HepG2 (cell line): ENCODE results near the gene RNF208. TPM values are rescaled to one million over a fixed set of nuclear protein-coding genes. Genes with fewer than 3 reads are reported as not detected.

ENCODE experiments used
- ADNP ChIP-seq: sonication (generic); formaldehyde crosslinking; IDR thresholded peaks from 2 replicates; pipeline ENCODE4 v1.4.0; 2020; ENCODE audit warnings: missing genetic modification reagents
- ARNTL ChIP-seq: sonication (generic); formaldehyde crosslinking; IDR thresholded peaks from 2 replicates; pipeline ENCODE4 v1.4.0; 2020; ENCODE audit warnings: mild to moderate bottlenecking, missing genetic modification reagents
- CEBPG ChIP-seq: IDR thresholded peaks from 2 replicates; pipeline ENCODE4 v1.6.1; 2016
- NBN ChIP-seq: fragments of 450-650 bp; conservative IDR thresholded peaks from 2 replicates; pipeline ENCODE4 v1.6.1; 2017
- PCBP2 ChIP-seq: fragments of 200-400 bp; formaldehyde crosslinking; optimal IDR thresholded peaks from 2 replicates; pipeline ENCODE3; 2018; ENCODE audit warnings: low read length, low read depth; ENCODE audit not compliant: poor library complexity, severe bottlenecking
- POLR2G ChIP-seq: fragments of 200-400 bp; formaldehyde crosslinking; IDR thresholded peaks from 2 replicates; pipeline ENCODE4 v1.6.1; 2018; ENCODE audit warnings: mild to moderate bottlenecking, low read depth, low read length, moderate library complexity
- PPARG ChIP-seq: conservative IDR thresholded peaks from 2 replicates; pipeline ENCODE4 v1.6.1; 2016; ENCODE audit warnings: missing biosample characterization, missing genetic modification reagents
- RNF2 ChIP-seq: fragments of 450-650 bp; conservative IDR thresholded peaks from 2 replicates; pipeline ENCODE4 v1.6.1; 2016; ENCODE audit warnings: low read depth
- SRSF1 ChIP-seq: fragments of 200-400 bp; formaldehyde crosslinking; optimal IDR thresholded peaks from 2 replicates; pipeline ENCODE3; 2017; ENCODE audit warnings: mild to moderate bottlenecking, low read depth, low read length, moderate library complexity
- ZEB1 ChIP-seq: IDR thresholded peaks from 2 replicates; pipeline ENCODE4 v1.6.1; 2012; ENCODE audit warnings: mild to moderate bottlenecking, low read depth, inconsistent platforms; ENCODE audit not compliant: insufficient replicate concordance
- ZFP62 ChIP-seq: sonication (generic); formaldehyde crosslinking; IDR thresholded peaks from 2 replicates; pipeline ENCODE4 v1.4.0; 2020; ENCODE audit warnings: missing genetic modification reagents
- ZFY ChIP-seq: sonication (generic); formaldehyde crosslinking; IDR thresholded peaks from 2 replicates; pipeline ENCODE4 v1.4.0; 2020; ENCODE audit warnings: missing genetic modification reagents
- ZNF138 ChIP-seq: sonication (generic); formaldehyde crosslinking; IDR thresholded peaks from 2 replicates; pipeline ENCODE4 v1.5.0; 2020; ENCODE audit warnings: mild to moderate bottlenecking, low read depth, missing genetic modification reagents
- ZNF430 ChIP-seq: sonication (generic); formaldehyde crosslinking; IDR thresholded peaks from 2 replicates; pipeline ENCODE4 v1.9.0; 2021; ENCODE audit warnings: mild to moderate bottlenecking, missing genetic modification reagents
- ZNF674 ChIP-seq: sonication (generic); formaldehyde crosslinking; IDR thresholded peaks from 2 replicates; pipeline ENCODE4 v1.5.0; 2020; ENCODE audit warnings: low read depth, mild to moderate bottlenecking, missing genetic modification reagents
- ZNF709 ChIP-seq: sonication (generic); formaldehyde crosslinking; IDR thresholded peaks from 2 replicates; pipeline ENCODE4 v1.5.0; 2020; ENCODE audit warnings: mild to moderate bottlenecking, missing genetic modification reagents
- ZNF737 ChIP-seq: sonication (generic); formaldehyde crosslinking; IDR thresholded peaks from 2 replicates; pipeline ENCODE4 v1.5.0; 2020; ENCODE audit warnings: missing genetic modification reagents, mild to moderate bottlenecking, borderline replicate concordance
- ZNF776 ChIP-seq: sonication (generic); formaldehyde crosslinking; IDR thresholded peaks from 2 replicates; pipeline ENCODE4 v1.4.0; 2020; ENCODE audit warnings: mild to moderate bottlenecking, missing genetic modification reagents
- polyA plus RNA-seq, 8 experiments: library from polyadenylated mRNA; depleted of rRNA in 3 of 8; stranded (reverse) in 7 of 8; unstranded in 1 of 8; fragments of >200 nt; fragmentation: Illumina TruSeq in 4 of 8; extraction: Trizol in 4 of 8; gene quantifications; 2 replicates each; pipeline versions ENCODE4 v1.2.1 to v1.2.3, GENCODE V29; 2011 to 2016; ENCODE audit warnings: low read depth in 4 of 8, missing spikeins in 1 of 8, mixed read lengths in 1 of 8; ENCODE audit not compliant: insufficient read depth in 1 of 8
- total RNA-seq, 5 experiments: library from RNA; depleted of rRNA; stranded (reverse); fragments of >200 nt; fragmentation: Illumina TruSeq; extraction: Trizol; gene quantifications; 2 replicates each; pipeline ENCODE4 v1.2.3, GENCODE V29; 2016; ENCODE audit warnings: low read depth in 1 of 5
- TF ChIP-seq, protein P1 (sequence below): sonication (generic); formaldehyde crosslinking; IDR thresholded peaks from 2 replicates; pipeline ENCODE4 v1.8.0; 2023; ENCODE audit warnings: mild to moderate bottlenecking, missing genetic modification reagents
- TF ChIP-seq, protein P2 (sequence below): sonication (generic); formaldehyde crosslinking; IDR thresholded peaks from 2 replicates; pipeline ENCODE4 v1.5.1; 2020; ENCODE audit warnings: mild to moderate bottlenecking, moderate library complexity, missing genetic modification reagents
- TF ChIP-seq, protein P3 (sequence below): sonication (generic); formaldehyde crosslinking; conservative IDR thresholded peaks from 2 replicates; pipeline ENCODE4 v1.5.0; 2020; ENCODE audit warnings: missing genetic modification reagents
- TF ChIP-seq, protein P4 (sequence below): sonication (generic); formaldehyde crosslinking; IDR thresholded peaks from 2 replicates; pipeline ENCODE4 v1.9.0; 2021; ENCODE audit warnings: missing genetic modification reagents, mild to moderate bottlenecking, borderline replicate concordance
- TF ChIP-seq, protein P5 (sequence below): sonication (generic); formaldehyde crosslinking; IDR thresholded peaks from 2 replicates; pipeline ENCODE4 v1.8.0; 2022; ENCODE audit warnings: mild to moderate bottlenecking, missing genetic modification reagents, moderate library complexity

The RNF208 gene
- total and polyA plus RNA-seq, 2 of the 13 experiments (the other 11 are each of a cell fraction or from before 2014, with no cell fraction given) = 1.6 to 2.1 TPM

DNA sequence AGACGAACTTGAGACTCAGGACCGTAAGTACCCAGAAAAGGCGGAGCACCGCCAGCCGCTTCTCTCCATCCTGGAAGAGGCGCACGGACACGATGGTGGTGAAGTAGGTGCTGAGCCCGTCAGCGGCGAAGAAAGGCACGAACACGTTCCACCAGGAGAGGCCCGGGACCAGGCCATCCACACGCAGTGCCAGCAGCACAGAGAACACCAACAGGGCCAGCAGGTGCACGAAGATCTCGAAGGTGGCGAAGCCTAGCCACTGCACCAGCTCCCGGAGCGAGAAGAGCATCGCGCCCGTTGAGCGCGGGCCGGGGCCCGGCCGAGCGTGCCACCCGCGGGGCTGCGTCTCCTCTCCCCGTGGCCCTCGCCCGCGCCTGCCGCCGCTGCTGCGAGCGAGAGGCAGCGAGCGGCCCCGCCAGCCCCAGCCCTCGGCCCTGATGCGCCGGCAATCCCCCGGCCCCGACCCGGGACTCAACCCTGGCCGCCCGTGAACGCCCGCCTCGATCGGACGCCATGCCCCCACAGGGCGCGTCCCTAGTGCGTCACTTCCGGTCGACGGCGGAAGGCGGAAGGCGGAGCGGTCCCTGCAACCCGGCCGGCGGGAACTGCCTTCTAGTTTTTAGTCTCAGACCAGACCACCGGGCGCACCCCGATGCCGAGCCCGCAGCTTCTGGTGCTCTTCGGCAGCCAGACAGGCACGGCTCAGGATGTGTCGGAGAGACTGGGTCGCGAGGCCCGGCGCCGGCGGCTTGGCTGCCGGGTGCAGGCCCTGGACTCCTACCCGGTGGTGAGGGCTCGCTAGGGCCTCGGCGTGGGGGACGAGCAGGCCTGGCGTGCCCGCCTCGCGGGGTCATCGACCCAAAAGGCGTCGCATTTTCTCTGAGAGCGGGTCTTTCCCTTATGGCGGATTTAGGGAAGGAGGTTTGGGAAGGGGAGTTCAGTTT, 16.6 kb downstream of the RNF208 start, which contains the start of the genes NDOR1 and TMEM203 (continued):
- no peak for TF ChIP-seq ZNF674 (CRISPR knock-in tag)
- peak; percentile 49; the same call in 1 of the 2 replicates for TF ChIP-seq ZNF776
- TF ChIP-seq ZNF737 (CRISPR knock-in tag) = no peak
- TF ChIP-seq ADNP (CRISPR knock-in tag) = no peak
- TF ChIP-seq SRSF1 = no peak
- peak; percentile 17 for TF ChIP-seq ZEB1
- TF ChIP-seq RNF2 = no peak
- TF ChIP-seq POLR2G = peak; percentile 88
- no peak for TF ChIP-seq NBN
- TF ChIP-seq PPARG (CRISPR knock-in tag) = no peak
- 0 out of 2 replicates have a peak, but pooled peaks have one; percentile 47 for TF ChIP-seq ZNF430
- no peak for TF ChIP-seq PCBP2
- TF ChIP-seq, protein P1, sequence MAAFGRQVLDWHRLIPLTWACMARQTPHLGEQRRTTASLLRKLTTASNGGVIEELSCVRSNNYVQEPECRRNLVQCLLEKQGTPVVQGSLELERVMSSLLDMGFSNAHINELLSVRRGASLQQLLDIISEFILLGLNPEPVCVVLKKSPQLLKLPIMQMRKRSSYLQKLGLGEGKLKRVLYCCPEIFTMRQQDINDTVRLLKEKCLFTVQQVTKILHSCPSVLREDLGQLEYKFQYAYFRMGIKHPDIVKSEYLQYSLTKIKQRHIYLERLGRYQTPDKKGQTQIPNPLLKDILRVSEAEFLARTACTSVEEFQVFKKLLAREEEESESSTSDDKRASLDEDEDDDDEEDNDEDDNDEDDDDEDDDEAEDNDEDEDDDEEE (CRISPR knock-in tag) = no peak
- TF ChIP-seq, protein P2, sequence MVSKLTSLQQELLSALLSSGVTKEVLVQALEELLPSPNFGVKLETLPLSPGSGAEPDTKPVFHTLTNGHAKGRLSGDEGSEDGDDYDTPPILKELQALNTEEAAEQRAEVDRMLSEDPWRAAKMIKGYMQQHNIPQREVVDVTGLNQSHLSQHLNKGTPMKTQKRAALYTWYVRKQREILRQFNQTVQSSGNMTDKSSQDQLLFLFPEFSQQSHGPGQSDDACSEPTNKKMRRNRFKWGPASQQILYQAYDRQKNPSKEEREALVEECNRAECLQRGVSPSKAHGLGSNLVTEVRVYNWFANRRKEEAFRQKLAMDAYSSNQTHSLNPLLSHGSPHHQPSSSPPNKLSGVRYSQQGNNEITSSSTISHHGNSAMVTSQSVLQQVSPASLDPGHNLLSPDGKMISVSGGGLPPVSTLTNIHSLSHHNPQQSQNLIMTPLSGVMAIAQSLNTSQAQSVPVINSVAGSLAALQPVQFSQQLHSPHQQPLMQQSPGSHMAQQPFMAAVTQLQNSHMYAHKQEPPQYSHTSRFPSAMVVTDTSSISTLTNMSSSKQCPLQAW (CRISPR knock-in tag) = peak; percentile 83
- TF ChIP-seq, protein P3, sequence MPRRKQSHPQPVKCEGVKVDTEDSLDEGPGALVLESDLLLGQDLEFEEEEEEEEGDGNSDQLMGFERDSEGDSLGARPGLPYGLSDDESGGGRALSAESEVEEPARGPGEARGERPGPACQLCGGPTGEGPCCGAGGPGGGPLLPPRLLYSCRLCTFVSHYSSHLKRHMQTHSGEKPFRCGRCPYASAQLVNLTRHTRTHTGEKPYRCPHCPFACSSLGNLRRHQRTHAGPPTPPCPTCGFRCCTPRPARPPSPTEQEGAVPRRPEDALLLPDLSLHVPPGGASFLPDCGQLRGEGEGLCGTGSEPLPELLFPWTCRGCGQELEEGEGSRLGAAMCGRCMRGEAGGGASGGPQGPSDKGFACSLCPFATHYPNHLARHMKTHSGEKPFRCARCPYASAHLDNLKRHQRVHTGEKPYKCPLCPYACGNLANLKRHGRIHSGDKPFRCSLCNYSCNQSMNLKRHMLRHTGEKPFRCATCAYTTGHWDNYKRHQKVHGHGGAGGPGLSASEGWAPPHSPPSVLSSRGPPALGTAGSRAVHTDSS (CRISPR knock-in tag) = no peak; the same call in 1 of the 2 replicates
- no peak for TF ChIP-seq ARNTL (CRISPR knock-in tag)
- TF ChIP-seq, protein P4, sequence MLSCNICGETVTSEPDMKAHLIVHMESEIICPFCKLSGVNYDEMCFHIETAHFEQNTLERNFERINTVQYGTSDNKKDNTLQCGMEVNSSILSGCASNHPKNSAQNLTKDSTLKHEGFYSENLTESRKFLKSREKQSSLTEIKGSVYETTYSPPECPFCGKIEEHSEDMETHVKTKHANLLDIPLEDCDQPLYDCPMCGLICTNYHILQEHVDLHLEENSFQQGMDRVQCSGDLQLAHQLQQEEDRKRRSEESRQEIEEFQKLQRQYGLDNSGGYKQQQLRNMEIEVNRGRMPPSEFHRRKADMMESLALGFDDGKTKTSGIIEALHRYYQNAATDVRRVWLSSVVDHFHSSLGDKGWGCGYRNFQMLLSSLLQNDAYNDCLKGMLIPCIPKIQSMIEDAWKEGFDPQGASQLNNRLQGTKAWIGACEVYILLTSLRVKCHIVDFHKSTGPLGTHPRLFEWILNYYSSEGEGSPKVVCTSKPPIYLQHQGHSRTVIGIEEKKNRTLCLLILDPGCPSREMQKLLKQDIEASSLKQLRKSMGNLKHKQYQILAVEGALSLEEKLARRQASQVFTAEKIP (CRISPR knock-in tag) = no peak
- no peak for TF ChIP-seq ZNF138 (CRISPR knock-in tag)
- TF ChIP-seq ZFP62 = no peak
- no peak for TF ChIP-seq ZNF709 (CRISPR knock-in tag)
- peak; percentile 94 for TF ChIP-seq ZFY
- TF ChIP-seq CEBPG (CRISPR knock-in tag) = peak; percentile 34; the same call in 1 of the 2 replicates
- TF ChIP-seq, protein P5, sequence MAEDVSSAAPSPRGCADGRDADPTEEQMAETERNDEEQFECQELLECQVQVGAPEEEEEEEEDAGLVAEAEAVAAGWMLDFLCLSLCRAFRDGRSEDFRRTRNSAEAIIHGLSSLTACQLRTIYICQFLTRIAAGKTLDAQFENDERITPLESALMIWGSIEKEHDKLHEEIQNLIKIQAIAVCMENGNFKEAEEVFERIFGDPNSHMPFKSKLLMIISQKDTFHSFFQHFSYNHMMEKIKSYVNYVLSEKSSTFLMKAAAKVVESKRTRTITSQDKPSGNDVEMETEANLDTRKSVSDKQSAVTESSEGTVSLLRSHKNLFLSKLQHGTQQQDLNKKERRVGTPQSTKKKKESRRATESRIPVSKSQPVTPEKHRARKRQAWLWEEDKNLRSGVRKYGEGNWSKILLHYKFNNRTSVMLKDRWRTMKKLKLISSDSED (CRISPR knock-in tag) = no peak
